HG02973 (cell line): ENCODE data around the gene ABCG2.
"Not testable (repeated sequence)": the region's sequence is repeated elsewhere in the genome, so short reads cannot be mapped to it uniquely, and the experiment has no call there.

Experiments
- ATAC-seq: cut with Tn5 transposase; IDR thresholded peaks from one replicate; pipeline ENCODE4 v1.9.1; 2021; ENCODE audit warnings: moderate library complexity; ENCODE audit not compliant: unreplicated experiment

Gene ABCG2

GRCh38 chr4:88169298-88169697 lies 10.9 kb upstream of the ABCG2 start:
- ATAC-seq, result no peak

GRCh38 chr4:88166608-88167007 lies 8.2 kb upstream of the ABCG2 start:
- ATAC-seq, result no peak

GRCh38 chr4:88163336-88163735 lies 4.9 kb upstream of the ABCG2 start:
- no peak for ATAC-seq

- no peak for ATAC-seq
Observed at GRCh38 chr4:88162626-88163025, 4.2 kb upstream of the ABCG2 start.

GRCh38 chr4:88159229-88159725 lies 838 bp upstream of the ABCG2 start:
- ATAC-seq, result peak; percentile 38

- peak; percentile 48 for ATAC-seq
Observed at GRCh38 chr4:88158038-88158488, 376 bp downstream of the ABCG2 start.

- ATAC-seq, result not testable (repeated sequence)
Observed at GRCh38 chr4:88152331-88152730, 6.1 kb downstream of the ABCG2 start.

- no peak for ATAC-seq
Observed at GRCh38 chr4:88148560-88148959, 9.9 kb downstream of the ABCG2 start.

- no peak for ATAC-seq
Observed at GRCh38 chr4:88147799-88148217, 10.6 kb downstream of the ABCG2 start.

GRCh38 chr4:88146891-88147290 lies 11.5 kb downstream of the ABCG2 start:
- ATAC-seq, result no peak

- ATAC-seq, result no peak
Observed at GRCh38 chr4:88144866-88145300, 13.6 kb downstream of the ABCG2 start.

- ATAC-seq, result no peak
Observed at GRCh38 chr4:88144048-88144447, 14.4 kb downstream of the ABCG2 start.

GRCh38 chr4:88143504-88143903 lies 14.9 kb downstream of the ABCG2 start:
- ATAC-seq, result no peak

GRCh38 chr4:88138561-88138960 lies 19.9 kb downstream of the ABCG2 start:
- ATAC-seq, result no peak

- no peak for ATAC-seq
Observed at GRCh38 chr4:88137112-88137511, 21.3 kb downstream of the ABCG2 start.

GRCh38 chr4:88136249-88136648 lies 22.2 kb downstream of the ABCG2 start:
- no peak for ATAC-seq

- ATAC-seq, result no peak
Observed at GRCh38 chr4:88135356-88135663, 23.1 kb downstream of the ABCG2 start.

GRCh38 chr4:88134536-88135355 lies 23.7 kb downstream of the ABCG2 start:
- ATAC-seq, result no peak

GRCh38 chr4:88134111-88134510 lies 24.3 kb downstream of the ABCG2 start:
- no peak for ATAC-seq

GRCh38 chr4:88130544-88131305 lies 27.7 kb downstream of the ABCG2 start:
- ATAC-seq, result no peak

GRCh38 chr4:88130003-88130402 lies 28.4 kb downstream of the ABCG2 start:
- ATAC-seq, result no peak

GRCh38 chr4:88122260-88122659 lies 36.2 kb downstream of the ABCG2 start:
- not testable (repeated sequence) for ATAC-seq
